ENCODE measurements around the gene PBOV1. TPM values are rescaled to one million over a fixed set of nuclear protein-coding genes. Genes with fewer than 3 reads are reported as not detected.

The PBOV1 gene
- total RNA-seq, 1 donor from 2014 or later, result not detected

Other genes starting within 250 kb of the PBOV1 start
- 1.6 TPM for gene PERP, start 111.1 kb downstream of the PBOV1 start, total RNA-seq
- 37.1 TPM for gene ARFGEF3, start 56.6 kb downstream of the PBOV1 start, total RNA-seq
- gene SMIM28, start 159.4 kb upstream of the PBOV1 start, total RNA-seq, result not detected
- gene HEBP2, start 185.7 kb upstream of the PBOV1 start, total RNA-seq, result 4.9 TPM